K562 (cell line): ENCODE data around the gene BICD1. TPM values are rescaled to one million over a fixed set of nuclear protein-coding genes. Genes with fewer than 3 reads are reported as not detected.

ENCODE experiments used
- ATAC-seq: fragments of 200-7000 bp; cut with Tn5 transposase; 3 replicates; pipeline ENCODE4 v1.9.1; 2020; ENCODE audit warnings: moderate library complexity
- BruUV-seq: library from RNA; stranded (reverse); fragments of 400-500 nt; replicated peaks from 2 replicates; lab custom pipeline; 2021; lab: Mats Ljungman, UMichigan
- CTCF ChIA-PET: fragments of 300-600 bp; formaldehyde crosslinking; extraction: SDS; loops from one replicate; lab custom pipeline; 2021; ENCODE audit warnings: low intra/inter-chr PET ratio; lab: Yijun Ruan, JAX
- POLR2A ChIA-PET: fragments of 300-600, 350-650 bp; sonication (Branson Sonifier 250); formaldehyde crosslinking; extraction: SDS; loops from one replicate; lab custom pipeline; 2021; ENCODE audit warnings: antibody characterized with exemption, inconsistent platforms; lab: Yijun Ruan, JAX
- DNase-seq, 4 experiments: peaks; one replicate each; pipeline versions ENCODE4 v3.0.0 to v3.0.0-alpha.2; 2011 to 2018; ENCODE audit warnings: low spot score in 3 of 4, mixed read lengths in 3 of 4; ENCODE audit errors: extremely low read depth in 1 of 4
- FAIRE-seq: peaks from 2 replicates; lab custom pipeline; 2011; peaks lifted over from hg19 to GRCh38; lab: Jason Lieb, UNC
- H2AFZ ChIP-seq: 2 replicates; pipeline ENCODE4 v1.6.0; 2011; ENCODE audit warnings: low read depth, low read length, control low read depth, inconsistent platforms
- H3K27ac ChIP-seq: fragments of 200-600 bp; 3 replicates; pipeline ENCODE4 v1.8.0; 2011; ENCODE audit warnings: low read depth, mild to moderate bottlenecking, control low read depth, inconsistent platforms, low read length, moderate library complexity, mixed read lengths; ENCODE audit errors: extremely low read depth
- H3K27me3 ChIP-seq, 2 experiments: fragments of 300-600 bp in 1 of 2; 2 replicates in 1 of 2; 3 replicates in 1 of 2; pipeline versions ENCODE4 v1.6.0 to v1.8.0; 2011; ENCODE audit warnings: inconsistent platforms in 2 of 2, low read length in 2 of 2, mild to moderate bottlenecking in 1 of 2, mixed read lengths in 1 of 2, moderate library complexity in 1 of 2; ENCODE audit not compliant: control insufficient read depth in 2 of 2, insufficient read depth in 2 of 2
- H3K36me3 ChIP-seq: fragments of 300-600 bp; 3 replicates; pipeline ENCODE4 v1.8.0; 2011; ENCODE audit warnings: mild to moderate bottlenecking, low read length, inconsistent platforms; ENCODE audit not compliant: control insufficient read depth, insufficient read depth
- H3K4me1 ChIP-seq, 2 experiments: fragments of 200-600 bp in 1 of 2; replicated peaks in 1 of 2; 2 replicates in 1 of 2; 3 replicates in 1 of 2; pipeline versions ENCODE4 v1.5.1 to v1.8.0; 2011; ENCODE audit warnings: inconsistent platforms in 2 of 2, low read length in 2 of 2, mild to moderate bottlenecking in 1 of 2, mixed read lengths in 1 of 2, moderate library complexity in 1 of 2; ENCODE audit not compliant: control insufficient read depth in 2 of 2, insufficient read depth in 2 of 2
- H3K4me2 ChIP-seq: 2 replicates; pipeline ENCODE4 v1.6.1; 2011; ENCODE audit warnings: low read length, control low read depth, inconsistent platforms, mixed read lengths; ENCODE audit not compliant: insufficient read depth
- H3K4me3 ChIP-seq: fragments of 200-600 bp; sonication (generic), shearing (Covaris generic); 2 replicates; pipeline ENCODE4 v1.5.1; 2016; ENCODE audit warnings: control low read depth, inconsistent platforms
- H3K79me2 ChIP-seq: fragments of 200-600 bp; 3 replicates; pipeline ENCODE4 v1.8.0; 2011; ENCODE audit warnings: low read length, inconsistent platforms; ENCODE audit not compliant: control insufficient read depth, insufficient read depth
- H3K9ac ChIP-seq, 2 experiments: 2 replicates each; pipeline versions ENCODE4 v1.6.0 to v1.6.1; 2011; ENCODE audit warnings: low read depth in 2 of 2, low read length in 2 of 2, control low read depth in 1 of 2, inconsistent platforms in 1 of 2, mild to moderate bottlenecking in 1 of 2, mixed read lengths in 1 of 2; ENCODE audit not compliant: insufficient read depth in 1 of 2
- H3K9me1 ChIP-seq: one replicate; pipeline ENCODE4 v1.6.0; 2011; ENCODE audit warnings: inconsistent platforms, mild to moderate bottlenecking, low read length, moderate library complexity; ENCODE audit not compliant: control insufficient read depth, insufficient read depth
- H3K9me3 ChIP-seq: replicated peaks from 2 replicates; pipeline ENCODE4 v1.5.1; 2011; ENCODE audit warnings: low read depth, low read length, inconsistent platforms; ENCODE audit not compliant: control insufficient read depth, insufficient read depth
- H4K20me1 ChIP-seq: replicated peaks from 2 replicates; pipeline ENCODE4 v1.6.1; 2011; ENCODE audit warnings: low read length, inconsistent platforms, mixed read lengths; ENCODE audit not compliant: control insufficient read depth, insufficient read depth
- HDAC6 ChIP-seq: IDR thresholded peaks from 2 replicates; pipeline ENCODE4 v1.6.1; 2012; ENCODE audit warnings: low read depth, mild to moderate bottlenecking, control low read depth, inconsistent platforms, low read length, moderate library complexity
- NR4A1 ChIP-seq, 2 experiments: fragments of 250-450 bp in 1 of 2; fragments of 450-650 bp in 1 of 2; sonication (Bioruptor Pico) in 1 of 2; IDR thresholded peaks; 2 replicates each; pipeline versions ENCODE4 v1.4.0 to v1.6.1; 2016 to 2020; ENCODE audit warnings: mild to moderate bottlenecking in 2 of 2, missing compliant biosample characterization in 1 of 2, missing genetic modification characterization in 1 of 2, moderate library complexity in 1 of 2
- PRMT5 ChIP-seq: sonication (generic); formaldehyde crosslinking; IDR thresholded peaks from 2 replicates; pipeline ENCODE4 v1.5.0; 2020; ENCODE audit warnings: missing genetic modification reagents
- RBM17 ChIP-seq: fragments of 200-400 bp; formaldehyde crosslinking; IDR thresholded peaks from 2 replicates; pipeline ENCODE4 v1.6.1; 2017; ENCODE audit warnings: low read depth, mild to moderate bottlenecking, low read length, borderline replicate concordance
- SIN3A ChIP-seq, 2 experiments: fragments of 150-350 bp in 1 of 2; IDR thresholded peaks; 2 replicates each; pipeline ENCODE4 v1.6.1; 2011 to 2016; ENCODE audit warnings: borderline replicate concordance in 2 of 2, low read depth in 2 of 2, low read length in 2 of 2, mild to moderate bottlenecking in 2 of 2, moderate library complexity in 2 of 2; ENCODE audit not compliant: control insufficient read depth in 1 of 2
- SMARCE1 ChIP-seq: fragments of 450-650 bp; IDR thresholded peaks from 2 replicates; pipeline ENCODE4 v1.7.1; 2016; ENCODE audit warnings: mild to moderate bottlenecking
- STAT5A ChIP-seq: IDR thresholded peaks from 2 replicates; pipeline ENCODE4 v1.6.1; 2012; ENCODE audit warnings: low read length, inconsistent platforms, borderline replicate concordance
- ZNF778 ChIP-seq: fragments of 450-650 bp; formaldehyde crosslinking; IDR thresholded peaks from 2 replicates; pipeline ENCODE4 v1.4.0; 2020; ENCODE audit warnings: mild to moderate bottlenecking, moderate library complexity
- ZNF780A ChIP-seq: fragments of 250-450 bp; sonication (Bioruptor Pico); IDR thresholded peaks from 2 replicates; pipeline ENCODE4 v1.5.0; 2021; ENCODE audit warnings: mild to moderate bottlenecking
- WGBS: fragments of 100-300 bp; shearing (Covaris generic); methylation state at CpG from one replicate; pipeline ENCODE4 v1.1.6; 2016; ENCODE audit warnings: low coverage, mixed read lengths; ENCODE audit not compliant: insufficient coverage; ENCODE audit errors: missing lambda C conversion rate; 5-methylcytosine and 5-hydroxymethylcytosine counted together
- in situ Hi-C: fragments of 300-500 bp; cut with MboI; formaldehyde crosslinking; loops from 4 replicates; pipeline ENCODE4 v1.15.0; 2018; ENCODE audit warnings: inconsistent platforms, mixed read lengths
- intact Hi-C: fragments of 100-400 bp; cut with micrococcal nuclease; formaldehyde crosslinking; loops from 2 replicates; pipeline ENCODE4 v1.14.2; 2022
- polyA plus RNA-seq, 8 experiments: library from polyadenylated mRNA; depleted of rRNA in 4 of 8; stranded (reverse) in 5 of 8; unstranded in 3 of 8; fragments of >200 nt; fragmentation: Nextera tagmentation in 2 of 8; fragmentation: Illumina TruSeq in 1 of 8; extraction: Ambion mirVana in 2 of 8; extraction: Trizol in 1 of 8; gene quantifications; 2 replicates each; pipeline versions ENCODE4 v1.2.1 to v1.2.3, GENCODE V29; 2011 to 2014; ENCODE audit warnings: inconsistent platforms in 1 of 8, missing spikeins in 1 of 8
- total RNA-seq, 7 experiments: library from RNA; depleted of rRNA in 6 of 7; stranded (reverse); fragments of >200 nt in 6 of 7; fragmentation: Illumina TruSeq in 2 of 7; extraction: Trizol in 2 of 7; gene quantifications; 2 replicates each; pipeline versions ENCODE4 v1.2.1 to v1.2.3, GENCODE V29; 2011 to 2021; ENCODE audit warnings: low replicate concordance in 1 of 7
- TF ChIP-seq, protein P1 (sequence below): fragments of 450-650 bp; formaldehyde crosslinking; IDR thresholded peaks from 2 replicates; pipeline ENCODE4 v1.4.0; 2020; ENCODE audit warnings: mild to moderate bottlenecking, moderate library complexity
- TF ChIP-seq, protein P2 (sequence below): sonication (generic); formaldehyde crosslinking; IDR thresholded peaks from 2 replicates; pipeline ENCODE4 v1.8.0; 2023; ENCODE audit warnings: mild to moderate bottlenecking, missing genetic modification reagents
- TF ChIP-seq, protein P3 (sequence below): sonication (generic); formaldehyde crosslinking; IDR thresholded peaks from 2 replicates; pipeline ENCODE4 v1.4.0; 2020; ENCODE audit warnings: mild to moderate bottlenecking, missing genetic modification reagents

Gene BICD1
- total and polyA plus RNA-seq, 9 of the 15 experiments (the other 6 are each of a cell fraction or from before 2014, with no cell fraction given) = 3.5 to 21.1 (median 12.5) TPM

- DNase-seq (no peak), ATAC-seq (no peak), FAIRE-seq (no peak)
- intact Hi-C loops (no loop called here), in situ Hi-C loops (no loop called here)
- H3K27me3 ChIP-seq = no peaks in the 10 kb centered on the region
- no TSS peak for BruUV-seq
- no peaks in the 10 kb centered on the region for H3K79me2 ChIP-seq
- ChIA-PET CTCF (no interaction called here), POLR2A (no interaction called here)
- H3K4me1 ChIP-seq = no peaks in the 10 kb centered on the region
- H3K36me3 ChIP-seq = no peaks in the 10 kb centered on the region
- TF ChIP-seq, protein P1, sequence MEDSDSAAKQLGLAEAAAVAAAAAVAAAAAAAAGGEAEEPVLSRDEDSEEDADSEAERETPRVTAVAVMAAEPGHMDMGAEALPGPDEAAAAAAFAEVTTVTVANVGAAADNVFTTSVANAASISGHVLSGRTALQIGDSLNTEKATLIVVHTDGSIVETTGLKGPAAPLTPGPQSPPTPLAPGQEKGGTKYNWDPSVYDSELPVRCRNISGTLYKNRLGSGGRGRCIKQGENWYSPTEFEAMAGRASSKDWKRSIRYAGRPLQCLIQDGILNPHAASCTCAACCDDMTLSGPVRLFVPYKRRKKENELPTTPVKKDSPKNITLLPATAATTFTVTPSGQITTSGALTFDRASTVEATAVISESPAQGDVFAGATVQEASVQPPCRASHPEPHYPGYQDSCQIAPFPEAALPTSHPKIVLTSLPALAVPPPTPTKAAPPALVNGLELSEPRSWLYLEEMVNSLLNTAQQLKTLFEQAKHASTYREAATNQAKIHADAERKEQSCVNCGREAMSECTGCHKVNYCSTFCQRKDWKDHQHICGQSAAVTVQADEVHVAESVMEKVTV (CRISPR knock-in tag) = no peak
- TF ChIP-seq PRMT5 (no peak), SIN3A (IDR thresholded peaks at IDR 0.05; ENCODE audit: borderline replicate concordance in 2 of 2, control insufficient read depth in 1 of 2, low read depth in 2 of 2, low read length in 2 of 2) (no peak), RBM17 (no peak), ZNF780A (CRISPR knock-in tag) (no peak), SMARCE1 (no peak), NR4A1 (CRISPR knock-in tag; IDR thresholded peaks at IDR 0.05) (no peak), NR4A1 (tag; IDR thresholded peaks at IDR 0.05) (no peak), STAT5A (no peak), ZNF778 (CRISPR knock-in tag) (no peak), HDAC6 (no peak)
- TF ChIP-seq, protein P2, sequence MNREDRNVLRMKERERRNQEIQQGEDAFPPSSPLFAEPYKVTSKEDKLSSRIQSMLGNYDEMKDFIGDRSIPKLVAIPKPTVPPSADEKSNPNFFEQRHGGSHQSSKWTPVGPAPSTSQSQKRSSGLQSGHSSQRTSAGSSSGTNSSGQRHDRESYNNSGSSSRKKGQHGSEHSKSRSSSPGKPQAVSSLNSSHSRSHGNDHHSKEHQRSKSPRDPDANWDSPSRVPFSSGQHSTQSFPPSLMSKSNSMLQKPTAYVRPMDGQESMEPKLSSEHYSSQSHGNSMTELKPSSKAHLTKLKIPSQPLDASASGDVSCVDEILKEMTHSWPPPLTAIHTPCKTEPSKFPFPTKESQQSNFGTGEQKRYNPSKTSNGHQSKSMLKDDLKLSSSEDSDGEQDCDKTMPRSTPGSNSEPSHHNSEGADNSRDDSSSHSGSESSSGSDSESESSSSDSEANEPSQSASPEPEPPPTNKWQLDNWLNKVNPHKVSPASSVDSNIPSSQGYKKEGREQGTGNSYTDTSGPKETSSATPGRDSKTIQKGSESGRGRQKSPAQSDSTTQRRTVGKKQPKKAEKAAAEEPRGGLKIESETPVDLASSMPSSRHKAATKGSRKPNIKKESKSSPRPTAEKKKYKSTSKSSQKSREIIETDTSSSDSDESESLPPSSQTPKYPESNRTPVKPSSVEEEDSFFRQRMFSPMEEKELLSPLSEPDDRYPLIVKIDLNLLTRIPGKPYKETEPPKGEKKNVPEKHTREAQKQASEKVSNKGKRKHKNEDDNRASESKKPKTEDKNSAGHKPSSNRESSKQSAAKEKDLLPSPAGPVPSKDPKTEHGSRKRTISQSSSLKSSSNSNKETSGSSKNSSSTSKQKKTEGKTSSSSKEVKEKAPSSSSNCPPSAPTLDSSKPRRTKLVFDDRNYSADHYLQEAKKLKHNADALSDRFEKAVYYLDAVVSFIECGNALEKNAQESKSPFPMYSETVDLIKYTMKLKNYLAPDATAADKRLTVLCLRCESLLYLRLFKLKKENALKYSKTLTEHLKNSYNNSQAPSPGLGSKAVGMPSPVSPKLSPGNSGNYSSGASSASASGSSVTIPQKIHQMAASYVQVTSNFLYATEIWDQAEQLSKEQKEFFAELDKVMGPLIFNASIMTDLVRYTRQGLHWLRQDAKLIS (CRISPR knock-in tag) = no peak
- TF ChIP-seq, protein P3, sequence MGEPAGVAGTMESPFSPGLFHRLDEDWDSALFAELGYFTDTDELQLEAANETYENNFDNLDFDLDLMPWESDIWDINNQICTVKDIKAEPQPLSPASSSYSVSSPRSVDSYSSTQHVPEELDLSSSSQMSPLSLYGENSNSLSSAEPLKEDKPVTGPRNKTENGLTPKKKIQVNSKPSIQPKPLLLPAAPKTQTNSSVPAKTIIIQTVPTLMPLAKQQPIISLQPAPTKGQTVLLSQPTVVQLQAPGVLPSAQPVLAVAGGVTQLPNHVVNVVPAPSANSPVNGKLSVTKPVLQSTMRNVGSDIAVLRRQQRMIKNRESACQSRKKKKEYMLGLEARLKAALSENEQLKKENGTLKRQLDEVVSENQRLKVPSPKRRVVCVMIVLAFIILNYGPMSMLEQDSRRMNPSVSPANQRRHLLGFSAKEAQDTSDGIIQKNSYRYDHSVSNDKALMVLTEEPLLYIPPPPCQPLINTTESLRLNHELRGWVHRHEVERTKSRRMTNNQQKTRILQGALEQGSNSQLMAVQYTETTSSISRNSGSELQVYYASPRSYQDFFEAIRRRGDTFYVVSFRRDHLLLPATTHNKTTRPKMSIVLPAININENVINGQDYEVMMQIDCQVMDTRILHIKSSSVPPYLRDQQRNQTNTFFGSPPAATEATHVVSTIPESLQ (CRISPR knock-in tag) = no peak
- H3K9ac ChIP-seq = no peak overlapping the region
- H2AFZ ChIP-seq = no peak overlapping the region
- 35% methylated on average over 4 of the region's 4 CpGs for whole genome bisulfite sequencing
- H3K9me3 ChIP-seq = peaks cover 2% of the 10 kb centered on the region; the same call in 1 of the 2 replicates
- no peak overlapping the region for H3K27ac ChIP-seq
- no peak overlapping the region for H3K4me2 ChIP-seq
- H3K9me1 ChIP-seq = no peaks in the 10 kb centered on the region
- no peaks in the 10 kb centered on the region for H4K20me1 ChIP-seq
- H3K4me3 ChIP-seq = no peak overlapping the region
Measured at GRCh38 chr12:32240831-32241230, 134.2 kb downstream of the BICD1 start.
